Stimulated activated CD8-positive, alpha-beta memory T cell treated with anti-CD3 and anti-CD28 coated beads, Interleukin-15, amount 100 ng/mL, for 48 hours (primary cell): ENCODE measurements around the gene JAML.

Experiments
- DNase-seq, 2 donors: peaks; one replicate each; pipeline ENCODE4 v3.0.0-alpha.2; 2020; ENCODE audit warnings: low read depth in 2 of 2

JAML gene

GRCh38 chr11:118224511-118225188 is at the start of gene JAML:
Gene JAML (minus strand): TSS chr11:118225011. CDS start chr11:118214866, 10,145 bp downstream.
- no peak for DNase-seq

DNA sequence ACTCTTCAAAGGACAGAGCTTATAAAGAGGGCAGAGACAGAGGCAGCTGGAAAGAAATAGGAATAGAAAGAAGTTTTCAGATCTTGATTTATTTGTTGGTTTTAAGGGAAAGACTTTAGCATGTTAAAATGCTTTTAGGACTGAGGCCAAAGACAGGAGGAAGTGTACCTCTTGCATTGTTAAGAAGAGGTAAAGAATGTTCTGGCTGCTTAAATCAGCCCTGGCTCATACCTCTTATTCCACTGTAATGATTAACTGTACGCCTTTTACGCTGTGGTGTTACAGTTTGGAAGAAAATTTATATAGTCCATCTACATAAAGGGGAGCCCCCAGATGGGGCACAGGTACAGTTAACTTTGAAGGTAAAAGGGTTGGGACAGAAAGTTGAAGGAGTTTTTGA is 49.4 kb upstream of the JAML start:
- no peak for DNase-seq

- no peak for DNase-seq
Measured at GRCh38 chr11:118272001-118272400, 47.2 kb upstream of the JAML start.

- no peak for DNase-seq
Measured at GRCh38 chr11:118267486-118267885, 42.7 kb upstream of the JAML start.

DNA sequence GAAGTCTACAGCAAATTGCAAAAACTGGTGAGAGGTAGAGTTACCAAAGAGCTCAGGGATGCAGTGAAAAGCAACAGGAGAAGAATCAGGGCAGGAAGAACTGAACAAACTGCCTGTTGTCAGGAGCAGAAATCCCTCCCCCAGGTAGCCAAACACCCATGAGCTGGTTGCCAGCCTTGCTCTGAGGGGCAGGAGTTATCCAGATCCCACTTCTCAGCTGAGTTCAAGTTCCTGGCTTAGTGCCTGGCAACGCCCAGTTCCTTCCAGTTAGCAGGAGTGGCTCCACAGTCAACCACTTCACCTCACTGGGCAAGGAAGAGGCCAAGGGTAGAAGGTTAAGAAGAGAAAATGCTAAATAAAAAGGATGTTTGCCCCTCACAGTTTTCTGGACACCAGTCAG is 41.1 kb upstream of the JAML start:
- no peak for DNase-seq

GRCh38 chr11:118264569-118265465 is 40.0 kb upstream of the JAML start:
- no peak for DNase-seq

- no peak for DNase-seq
Measured at GRCh38 chr11:118263695-118264568, 39.1 kb upstream of the JAML start, which contains the start of gene MPZL2. Gene MPZL2 (minus strand): TSS chr11:118264297. CDS start chr11:118264153, 144 bp downstream.

DNA sequence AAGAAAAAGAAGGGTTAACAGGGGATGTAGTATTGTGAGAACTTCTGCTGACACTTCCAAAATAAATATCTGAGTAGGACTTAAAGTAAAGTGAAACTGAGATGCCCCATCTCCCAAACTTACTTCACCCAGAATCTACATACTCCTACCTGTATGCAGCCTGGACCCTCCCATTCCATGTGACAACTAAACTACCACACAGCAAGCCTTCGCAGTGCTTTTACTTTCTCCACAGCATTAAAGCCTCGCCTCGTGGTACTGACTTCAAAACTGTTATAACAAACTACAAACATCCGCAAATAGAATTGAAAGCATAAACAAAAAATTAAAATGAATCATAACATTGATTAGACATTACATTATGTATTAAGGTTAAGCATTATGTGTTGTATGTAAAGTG is 38.3 kb upstream of the JAML start:
- DNase-seq, result no peak

GRCh38 chr11:118260353-118260752 is 35.5 kb upstream of the JAML start:
- no peak for DNase-seq

DNA sequence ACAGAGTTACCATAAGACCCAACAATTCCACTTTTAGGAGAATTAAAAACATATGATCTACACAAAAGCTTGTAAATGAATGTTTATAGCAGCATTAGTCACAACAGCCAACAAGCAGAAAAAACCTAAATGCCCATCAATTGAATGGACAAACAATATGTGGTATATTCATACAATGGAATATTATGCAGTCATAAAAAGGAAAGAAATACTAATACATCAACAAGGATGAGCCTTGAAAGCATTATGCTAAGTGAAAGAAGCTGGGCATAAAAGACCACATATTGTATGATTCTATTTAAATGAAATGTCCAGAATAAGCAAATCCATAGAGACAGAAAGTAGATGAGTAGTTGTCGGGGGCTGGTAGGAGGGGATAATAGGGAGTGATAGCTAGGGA is 34.3 kb upstream of the JAML start:
- DNase-seq, result no peak

DNA sequence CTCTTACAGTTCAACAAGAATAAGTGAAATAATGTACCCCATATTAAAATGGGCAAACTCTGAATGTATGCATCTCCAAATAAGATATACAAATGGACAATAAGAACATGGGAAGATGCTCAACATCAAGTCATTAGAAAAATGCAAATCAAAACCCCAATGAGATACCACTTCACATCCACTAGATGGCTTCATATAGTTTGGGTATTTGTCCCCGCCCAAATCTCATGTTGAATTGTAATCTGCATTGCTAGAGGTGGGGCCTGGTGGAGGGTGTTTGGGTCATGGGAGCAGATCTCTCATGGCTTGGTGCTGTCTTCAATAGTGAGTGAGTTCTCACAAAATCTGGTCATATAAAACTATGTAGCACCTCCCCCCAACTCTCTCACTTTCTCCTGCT is 33.6 kb upstream of the JAML start:
- DNase-seq, result no peak

GRCh38 chr11:118252688-118253087 is 27.9 kb upstream of the JAML start:
- no peak for DNase-seq

- DNase-seq, result peak; percentile 69 to 72
Measured at GRCh38 chr11:118251858-118252652, 27.2 kb upstream of the JAML start, which contains the start of gene MPZL3. Gene MPZL3 (minus strand): TSS chr11:118252365. CDS start chr11:118252294, 71 bp downstream.

DNA sequence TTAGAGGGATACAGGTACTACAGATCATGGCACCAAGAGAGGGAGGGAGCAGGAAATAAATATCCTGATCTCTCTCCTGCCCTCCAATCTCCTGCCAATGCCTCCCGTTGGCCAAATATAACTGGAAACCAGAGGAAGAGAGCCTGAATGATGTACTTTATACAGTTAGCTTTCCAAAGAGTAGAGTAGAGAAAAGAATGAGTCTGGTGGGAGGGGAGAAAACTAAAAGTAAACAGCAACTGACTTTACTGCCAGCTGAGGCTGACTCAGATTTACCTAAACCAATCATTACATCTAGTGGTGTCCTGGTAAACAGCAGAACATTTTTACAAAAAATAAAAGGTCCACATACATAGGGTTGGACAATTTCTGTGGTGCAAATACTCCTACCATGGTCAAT is 22.2 kb upstream of the JAML start:
- no peak for DNase-seq

DNA sequence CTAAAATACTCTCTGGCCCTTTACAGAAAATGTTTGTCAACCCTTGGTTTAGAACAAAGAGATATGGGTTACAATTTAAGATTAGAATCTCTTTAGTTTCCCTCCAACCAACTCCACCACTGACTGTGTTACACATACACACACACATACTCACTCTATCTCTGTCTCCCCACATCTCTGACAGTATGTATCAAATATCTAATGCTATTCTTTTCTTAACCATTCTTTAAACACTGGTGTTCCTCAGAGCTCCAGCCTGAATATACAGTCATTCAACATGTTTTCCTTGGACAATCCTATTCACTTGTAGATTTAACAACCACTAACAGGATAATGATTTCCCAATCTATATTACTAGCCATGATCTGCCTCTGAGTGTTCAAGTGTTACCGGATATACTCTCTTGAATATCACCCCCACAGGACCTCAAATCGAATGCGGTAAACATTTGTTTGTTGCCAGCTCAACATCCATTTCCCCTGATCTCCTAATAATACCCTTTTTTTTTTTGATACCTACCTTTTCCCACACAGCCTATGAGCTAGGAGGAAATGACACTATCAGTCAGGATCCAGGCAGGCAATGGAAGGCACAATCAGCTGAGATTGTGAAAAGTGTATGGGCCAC is 21.2 kb upstream of the JAML start:
- no peak for DNase-seq

- DNase-seq, result no peak
Measured at GRCh38 chr11:118243993-118244762, 19.4 kb upstream of the JAML start.

- no peak for DNase-seq
Measured at GRCh38 chr11:118243161-118243560, 18.4 kb upstream of the JAML start.

DNA sequence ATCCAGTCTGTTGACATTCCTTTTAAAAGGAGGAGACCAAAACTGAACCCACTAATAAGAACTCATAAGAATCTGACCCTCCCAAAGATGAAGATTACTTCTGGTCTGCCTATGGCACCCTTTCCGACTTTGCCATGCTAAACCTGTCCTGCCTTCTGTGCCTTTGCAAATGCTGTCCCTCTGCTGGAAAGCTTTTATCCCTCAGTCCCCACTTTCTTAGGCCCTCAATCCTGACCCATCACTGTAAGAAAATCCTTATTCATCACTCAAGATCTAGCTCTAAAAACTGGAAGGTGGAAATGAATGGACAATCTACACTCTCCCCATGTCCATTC is 16.9 kb upstream of the JAML start:
- DNase-seq, result no peak

DNA sequence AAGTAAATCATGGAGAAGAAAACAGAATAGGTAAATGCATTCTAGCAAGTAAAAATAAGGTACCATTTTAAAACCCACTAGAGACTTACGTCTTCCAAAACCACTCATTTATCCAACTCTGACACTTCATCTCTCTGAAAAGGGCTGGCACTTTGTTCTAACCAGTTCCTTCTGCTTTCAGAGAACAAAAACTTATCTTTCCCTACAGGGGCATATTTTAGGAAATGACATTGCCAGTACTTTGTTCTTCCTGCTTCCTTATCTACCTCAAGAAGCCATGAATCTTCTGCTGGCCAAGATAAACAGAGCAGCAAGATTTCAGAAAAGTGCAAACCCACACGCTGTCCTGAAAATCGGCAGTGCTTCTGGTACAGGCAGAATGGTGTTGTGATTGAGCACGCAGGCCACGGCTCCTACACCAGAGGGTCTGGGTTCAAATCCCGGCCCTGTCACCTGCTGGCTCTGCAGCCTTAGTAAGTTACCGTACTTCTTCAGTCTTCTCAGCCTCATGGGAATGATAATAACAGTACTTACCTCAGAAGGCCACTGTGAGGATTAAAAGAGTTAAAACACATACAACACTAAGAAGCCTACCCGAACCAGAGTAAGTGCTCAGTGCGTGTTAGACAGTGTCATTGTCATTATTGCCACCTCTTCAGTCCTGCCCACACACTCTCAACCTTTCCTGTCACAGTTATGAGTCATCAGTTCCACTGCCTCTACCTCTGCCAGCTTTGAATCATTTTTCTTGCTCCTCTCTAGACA is 16.4 kb upstream of the JAML start:
- DNase-seq, result peak in 1 of 2 donors; percentile 63
